Endothelial cell of umbilical vein (primary cell): ENCODE results near the gene ELAPOR2. TPM values are rescaled to one million over a fixed set of nuclear protein-coding genes. Genes with fewer than 3 reads are reported as not detected.
"Not testable (repeated sequence)": the region's sequence is repeated elsewhere in the genome, so short reads cannot be mapped to it uniquely, and the experiment has no call there.

Source experiments
- BruUV-seq: library from RNA; stranded (reverse); fragments of 400-500 nt; replicated peaks from 2 replicates; lab custom pipeline; 2021; lab: Mats Ljungman, UMichigan
- CTCF ChIA-PET: fragments of 300-600, 350-600 bp; sonication (Branson Sonifier 250); formaldehyde crosslinking; loops from one replicate; lab custom pipeline; 2021; ENCODE audit warnings: antibody characterized with exemption, inconsistent platforms; lab: Charles Lee
- POLR2A ChIA-PET: fragments of 300-600, 350-600 bp; sonication (Branson Sonifier 250); formaldehyde crosslinking; loops from one replicate; lab custom pipeline; 2021; ENCODE audit warnings: antibody characterized with exemption, inconsistent platforms; lab: Charles Lee
- DNase-seq: peaks from one replicate; pipeline ENCODE4 v3.0.0-alpha.2; 2011; ENCODE audit warnings: low read depth, low spot score
- FAIRE-seq: peaks from 2 replicates; lab custom pipeline; 2011; peaks lifted over from hg19 to GRCh38; lab: Jason Lieb, UNC
- H2AFZ ChIP-seq: 2 replicates; pipeline ENCODE4 v1.6.0; 2012; ENCODE audit warnings: low read depth, low read length, control low read depth, inconsistent platforms
- H3K27ac ChIP-seq: 2 replicates; pipeline ENCODE4 v1.5.1; 2011; ENCODE audit warnings: low read depth, mild to moderate bottlenecking, control low read depth, low read length, moderate library complexity; ENCODE audit not compliant: insufficient read depth
- H3K27me3 ChIP-seq, 2 experiments: 2 replicates each; pipeline versions ENCODE4 v1.6.0 to v1.6.1; 2011; ENCODE audit warnings: low read length in 2 of 2, mixed read lengths in 1 of 2; ENCODE audit not compliant: control insufficient read depth in 2 of 2, insufficient read depth in 2 of 2
- H3K36me3 ChIP-seq, 2 experiments: 2 replicates in 1 of 2; 3 replicates in 1 of 2; pipeline ENCODE4 v1.5.1; 2011; ENCODE audit warnings: low read length in 2 of 2, mild to moderate bottlenecking in 1 of 2, moderate library complexity in 1 of 2; ENCODE audit not compliant: control insufficient read depth in 2 of 2, insufficient read depth in 2 of 2; ENCODE audit errors: extremely low read depth in 1 of 2
- H3K4me1 ChIP-seq: 3 replicates; pipeline ENCODE4 v1.5.1; 2011; ENCODE audit warnings: mild to moderate bottlenecking, low read length; ENCODE audit not compliant: control insufficient read depth, insufficient read depth; ENCODE audit errors: extremely low read depth
- H3K4me2 ChIP-seq: 2 replicates; pipeline ENCODE4 v1.6.1; 2011; ENCODE audit warnings: low read length, control low read depth, mixed read lengths; ENCODE audit not compliant: insufficient read depth
- H3K4me3 ChIP-seq, 3 experiments: fragments of 200-600 bp in 1 of 3; sonication (generic), shearing (Covaris generic) in 1 of 3; replicated peaks in 1 of 3; 2 replicates each; pipeline ENCODE4 v1.5.1; 2011 to 2016; ENCODE audit warnings: control low read depth in 3 of 3, low read length in 3 of 3, mild to moderate bottlenecking in 2 of 3, inconsistent platforms in 1 of 3, low read depth in 1 of 3, moderate library complexity in 1 of 3; ENCODE audit not compliant: insufficient read depth in 1 of 3
- H3K79me2 ChIP-seq: 2 replicates; pipeline ENCODE4 v1.6.0; 2012; ENCODE audit warnings: low read length, inconsistent platforms; ENCODE audit not compliant: control insufficient read depth, insufficient read depth
- H3K9ac ChIP-seq: replicated peaks from 2 replicates; pipeline ENCODE3; 2011; ENCODE audit warnings: low read length, control low read depth; ENCODE audit not compliant: insufficient read depth; ENCODE audit errors: extremely low read depth
- H3K9me1 ChIP-seq: replicated peaks from 3 replicates; pipeline ENCODE4 v1.6.0; 2011; ENCODE audit warnings: mild to moderate bottlenecking, low read length; ENCODE audit not compliant: control insufficient read depth, insufficient read depth; ENCODE audit errors: extremely low read depth
- H3K9me3 ChIP-seq: replicated peaks from 2 replicates; pipeline ENCODE4 v1.5.1; 2012; ENCODE audit warnings: low read length, inconsistent platforms; ENCODE audit not compliant: control insufficient read depth, insufficient read depth
- H4K20me1 ChIP-seq: replicated peaks from 2 replicates; pipeline ENCODE3; 2011; ENCODE audit warnings: mild to moderate bottlenecking, low read length; ENCODE audit not compliant: control insufficient read depth, insufficient read depth; ENCODE audit errors: extremely low read depth
- CTCF ChIP-seq, 2 donors: IDR thresholded peaks; 1 replicate in 1 of 2; 2 replicates in 1 of 2; pipeline ENCODE4 v1.5.1; 2011; ENCODE audit warnings: low read length in 2 of 2, mild to moderate bottlenecking in 2 of 2, moderate library complexity in 2 of 2, control low read depth in 1 of 2, inconsistent platforms in 1 of 2, low read depth in 1 of 2; ENCODE audit not compliant: insufficient read depth in 1 of 2; ENCODE audit errors: extremely low read depth in 1 of 2
- EZH2 ChIP-seq: IDR thresholded peaks from 2 replicates; pipeline ENCODE4 v1.6.1; 2012; ENCODE audit warnings: borderline replicate concordance, low read depth, mild to moderate bottlenecking, moderate library complexity, low read length, inconsistent platforms; ENCODE audit not compliant: severe bottlenecking
- FOS ChIP-seq: IDR thresholded peaks from 2 replicates; pipeline ENCODE4 v1.6.1; 2011; ENCODE audit warnings: mild to moderate bottlenecking, low read length, moderate library complexity, borderline replicate concordance; ENCODE audit not compliant: insufficient read depth
- GATA2 ChIP-seq: IDR thresholded peaks from 2 replicates; pipeline ENCODE4 v1.7.0; 2011; ENCODE audit warnings: low read depth, mild to moderate bottlenecking, moderate library complexity, mixed read lengths, low read length; ENCODE audit not compliant: insufficient read length, insufficient read depth
- JUN ChIP-seq: IDR thresholded peaks from 2 replicates; pipeline ENCODE4 v1.6.1; 2011; ENCODE audit warnings: borderline replicate concordance, low read depth; ENCODE audit not compliant: insufficient read length, insufficient read depth
- MAX ChIP-seq: IDR thresholded peaks from 2 replicates; pipeline ENCODE4 v1.6.1; 2011; ENCODE audit not compliant: insufficient read depth, insufficient read length
- MYC ChIP-seq: IDR thresholded peaks from one replicate; pipeline ENCODE4 v1.6.1; 2011; ENCODE audit warnings: mild to moderate bottlenecking, low read depth, low read length
- POLR2A ChIP-seq: IDR thresholded peaks from 2 replicates; pipeline ENCODE4 v1.6.1; 2012; ENCODE audit warnings: low read depth, mild to moderate bottlenecking, control low read depth, low read length
- POLR2AphosphoS5 ChIP-seq: IDR thresholded peaks from 2 replicates; pipeline ENCODE4 v1.6.1; 2012; ENCODE audit warnings: low read depth, mild to moderate bottlenecking, control low read depth, low read length, moderate library complexity; ENCODE audit not compliant: insufficient read depth
- dilution Hi-C: fragments of 300-500 bp; cut with MboI; formaldehyde crosslinking; loops from one replicate; pipeline ENCODE4 v1.15.0; 2019; ENCODE audit warnings: low sequenced_read_pairs; ENCODE audit not compliant: extremely low pct_ligation_motif_present
- intact Hi-C: fragments of 100-400 bp; cut with micrococcal nuclease; formaldehyde crosslinking; loops from one replicate; pipeline ENCODE4 v1.10.0; 2022
- polyA plus RNA-seq, 4 experiments: library from polyadenylated mRNA; depleted of rRNA in 3 of 4; stranded (reverse) in 3 of 4; unstranded in 1 of 4; fragments of >200 nt; gene quantifications; 2 replicates each; pipeline versions ENCODE4 v1.2.1 to v1.2.3, GENCODE V29; 2011 to 2012; ENCODE audit warnings: missing spikeins in 1 of 4
- total RNA-seq: library from RNA; stranded (reverse); gene quantifications from 2 replicates; pipeline ENCODE4 v1.2.3, GENCODE V29; 2021

Gene ELAPOR2
- total and polyA plus RNA-seq, 2 donors (not counting 3 experiments of a cell fraction or from before 2014, with no cell fraction given), result 38.2 to 63.5 TPM

GRCh38 chr7:87046456-87046855, 13.0 kb downstream of the ELAPOR2 start:
- no peak for TF ChIP-seq CTCF (IDR thresholded peaks at IDR 0.05; ENCODE audit: extremely low read depth in 1 of 2, insufficient read depth in 1 of 2, low read depth in 1 of 2, low read length in 2 of 2)
- no peak for TF ChIP-seq POLR2AphosphoS5
- no peak for TF ChIP-seq FOS
- no peak for TF ChIP-seq MAX
- TF ChIP-seq EZH2, result no peak
- no peak for TF ChIP-seq GATA2
- no peak for TF ChIP-seq JUN
- TF ChIP-seq POLR2A, result no peak
- TF ChIP-seq MYC, result no peak
- FAIRE-seq, result no peak

GRCh38 chr7:87044713-87045112, 14.7 kb downstream of the ELAPOR2 start:
- H3K27ac ChIP-seq, H3K9ac ChIP-seq, H3K27me3 ChIP-seq, POLR2A ChIA-PET, H3K79me2 ChIP-seq, dilution Hi-C loops, FAIRE-seq, H3K4me1 ChIP-seq, CTCF ChIA-PET, H2AFZ ChIP-seq, DNase-seq, H3K4me2 ChIP-seq, H3K9me1 ChIP-seq, BruUV-seq, H3K36me3 ChIP-seq, H4K20me1 ChIP-seq, H3K4me3 ChIP-seq, intact Hi-C loops, H3K9me3 ChIP-seq: not testable (repeated sequence)

More at GRCh38 chr7:87046456-87046855, 13.0 kb downstream of the ELAPOR2 start:
- Histone ChIP-seq H3K4me1 (no peaks in the 10 kb centered on the region), H3K9me3 (no peaks in the 10 kb centered on the region), H3K36me3 (no peaks in the 10 kb centered on the region), H3K27ac (no peak overlapping the region), H4K20me1 (no peaks in the 10 kb centered on the region), H3K27me3 (no peaks in the 10 kb centered on the region), H3K9ac (no peak overlapping the region), H3K9me1 (no peaks in the 10 kb centered on the region), H2AFZ (no peak overlapping the region), H3K4me2 (no peak overlapping the region), H3K79me2 (no peaks in the 10 kb centered on the region), H3K4me3 (no peak overlapping the region)
- POLR2A ChIA-PET, result no interaction called here
- intact Hi-C loops (no loop called here), dilution Hi-C loops (no loop called here)
- DNase-seq, result no peak
- no TSS peak for BruUV-seq
- CTCF ChIA-PET, result no interaction called here

- intact Hi-C loops, DNase-seq, H3K4me3 ChIP-seq, CTCF ChIA-PET, BruUV-seq, dilution Hi-C loops, H3K4me1 ChIP-seq, FAIRE-seq, H3K4me2 ChIP-seq, H3K27me3 ChIP-seq, H3K9me3 ChIP-seq, H4K20me1 ChIP-seq, H3K9ac ChIP-seq, H3K79me2 ChIP-seq, H3K27ac ChIP-seq, H2AFZ ChIP-seq, POLR2A ChIA-PET, H3K9me1 ChIP-seq, H3K36me3 ChIP-seq: not testable (repeated sequence)
These were observed 17.9 kb downstream of the ELAPOR2 start for GRCh38 chr7:87041586-87041985.
